DOHH2 (cell line): ENCODE data around the gene SLC39A13.

ENCODE experiments used
- H3F3A ChIP-seq: fragments of 200-600 bp; sonication (generic), shearing (Covaris generic); 2 replicates; pipeline ENCODE4 v1.6.0; 2016; ENCODE audit warnings: antibody characterized with exemption, mild to moderate bottlenecking; ENCODE audit not compliant: control insufficient read depth, insufficient read depth
- H3K27ac ChIP-seq: fragments of 200-600 bp; sonication (generic); 2 replicates; pipeline ENCODE4 v1.5.1; 2014; ENCODE audit warnings: low read depth, mild to moderate bottlenecking, low read length, moderate library complexity
- H3K27me3 ChIP-seq: fragments of 200-600 bp; sonication (generic); 2 replicates; pipeline ENCODE4 v1.6.1; 2014; ENCODE audit warnings: mild to moderate bottlenecking, low read length, mixed read lengths; ENCODE audit not compliant: control insufficient read depth
- H3K36me3 ChIP-seq: fragments of 200-600 bp; sonication (generic); 2 replicates; pipeline ENCODE4 v1.6.1; 2014; ENCODE audit warnings: mild to moderate bottlenecking, low read length, moderate library complexity, mixed read lengths; ENCODE audit not compliant: control insufficient read depth
- H3K4me1 ChIP-seq: fragments of 200-600 bp; sonication (generic); 2 replicates; pipeline ENCODE4 v1.6.1; 2014; ENCODE audit warnings: mild to moderate bottlenecking, low read length, mixed read lengths; ENCODE audit not compliant: control insufficient read depth
- H3K4me2 ChIP-seq: fragments of 200-600 bp; sonication (generic); 2 replicates; pipeline ENCODE4 v1.6.0; 2014; ENCODE audit warnings: mild to moderate bottlenecking, low read length, moderate library complexity
- H3K4me3 ChIP-seq: fragments of 200-600 bp; sonication (generic); 2 replicates; pipeline ENCODE4 v1.5.1; 2014; ENCODE audit warnings: mild to moderate bottlenecking, low read length, mixed read lengths
- H3K79me2 ChIP-seq: fragments of 200-600 bp; sonication (generic); 2 replicates; pipeline ENCODE4 v1.6.1; 2014; ENCODE audit warnings: mild to moderate bottlenecking, low read length, mixed read lengths; ENCODE audit not compliant: control insufficient read depth
- H3K9me2 ChIP-seq: fragments of 200-600 bp; sonication (generic); replicated peaks from 2 replicates; pipeline ENCODE4 v1.6.1; 2014; ENCODE audit warnings: mild to moderate bottlenecking, low read length, mixed read lengths; ENCODE audit not compliant: control insufficient read depth
- H3K9me3 ChIP-seq: fragments of 200-600 bp; sonication (generic); 2 replicates; pipeline ENCODE4 v1.6.1; 2014; ENCODE audit warnings: antibody characterized with exemption, low read length, mixed read lengths; ENCODE audit not compliant: control insufficient read depth, insufficient read depth
- H4K20me1 ChIP-seq: fragments of 200-600 bp; sonication (generic); 2 replicates; pipeline ENCODE4 v1.6.0; 2014; ENCODE audit warnings: low read depth, mild to moderate bottlenecking, antibody characterized with exemption, low read length, moderate library complexity; ENCODE audit not compliant: control insufficient read depth, insufficient read depth
- CTCF ChIP-seq: fragments of 200-600 bp; sonication (generic); IDR thresholded peaks from one replicate; pipeline ENCODE4 v1.5.1; 2014; ENCODE audit warnings: antibody characterized with exemption, mild to moderate bottlenecking, low read depth, low read length; ENCODE audit not compliant: poor library complexity, severe bottlenecking
- EZH2phosphoT487 ChIP-seq: fragments of 200-600 bp; sonication (generic); IDR thresholded peaks from 2 replicates; pipeline ENCODE4 v1.6.1; 2017; ENCODE audit warnings: borderline replicate concordance, mild to moderate bottlenecking, antibody characterized with exemption, low read length, moderate library complexity, mixed read lengths

The SLC39A13 gene

GRCh38 chr11:47398011-47398410 lies 10.4 kb upstream of the SLC39A13 start:
- H3K36me3 ChIP-seq = no peaks in the 10 kb centered on the region
- H3K4me1 ChIP-seq = peaks cover 85% of the 10 kb centered on the region
- H3K9me2 ChIP-seq = no peaks in the 10 kb centered on the region
- no peak overlapping the region for H3K4me2 ChIP-seq
- no peak overlapping the region for H3K4me3 ChIP-seq
- TF ChIP-seq EZH2phosphoT487 (no peak), CTCF (no peak)
- H4K20me1 ChIP-seq = no peaks in the 10 kb centered on the region
- H3F3A ChIP-seq = peaks cover 35% of the 10 kb centered on the region
- H3K9me3 ChIP-seq = no peaks in the 10 kb centered on the region
- no peaks in the 10 kb centered on the region for H3K79me2 ChIP-seq
- H3K27ac ChIP-seq = no peak overlapping the region
- H3K27me3 ChIP-seq = no peaks in the 10 kb centered on the region

DNA sequence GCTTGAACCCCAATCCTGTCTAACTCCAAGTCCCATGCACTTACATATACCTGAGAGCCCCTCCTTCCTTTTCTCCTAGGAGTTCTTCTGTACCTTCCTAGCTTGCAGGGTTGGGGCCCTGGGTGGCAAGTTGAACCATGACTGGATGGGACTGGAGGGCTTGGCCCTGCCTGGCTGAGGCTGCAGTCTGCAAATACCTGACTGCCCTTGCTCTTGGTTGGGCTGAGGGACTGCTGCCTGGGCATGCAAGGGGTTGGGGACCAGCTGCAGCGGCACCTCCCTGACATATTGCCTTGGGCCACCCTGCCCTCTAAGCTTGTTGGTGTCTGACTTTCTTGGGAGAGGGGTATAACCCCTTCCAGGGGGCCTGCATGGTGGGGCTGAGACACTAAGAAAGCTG lies 9.8 kb upstream of the SLC39A13 start:
- Histone ChIP-seq H3K27me3 (no peaks in the 10 kb centered on the region), H3K9me3 (no peaks in the 10 kb centered on the region), H3K4me2 (peak overlapping the region; percentile 88), H3K36me3 (no peaks in the 10 kb centered on the region), H3K27ac (peak overlapping the region; percentile 97), H3K9me2 (no peaks in the 10 kb centered on the region), H3F3A (peaks cover 35% of the 10 kb centered on the region), H3K79me2 (no peaks in the 10 kb centered on the region), H4K20me1 (no peaks in the 10 kb centered on the region), H3K4me3 (peak overlapping the region; percentile 77), H3K4me1 (peaks cover 85% of the 10 kb centered on the region)
- TF ChIP-seq EZH2phosphoT487 (no peak), CTCF (no peak)

DNA sequence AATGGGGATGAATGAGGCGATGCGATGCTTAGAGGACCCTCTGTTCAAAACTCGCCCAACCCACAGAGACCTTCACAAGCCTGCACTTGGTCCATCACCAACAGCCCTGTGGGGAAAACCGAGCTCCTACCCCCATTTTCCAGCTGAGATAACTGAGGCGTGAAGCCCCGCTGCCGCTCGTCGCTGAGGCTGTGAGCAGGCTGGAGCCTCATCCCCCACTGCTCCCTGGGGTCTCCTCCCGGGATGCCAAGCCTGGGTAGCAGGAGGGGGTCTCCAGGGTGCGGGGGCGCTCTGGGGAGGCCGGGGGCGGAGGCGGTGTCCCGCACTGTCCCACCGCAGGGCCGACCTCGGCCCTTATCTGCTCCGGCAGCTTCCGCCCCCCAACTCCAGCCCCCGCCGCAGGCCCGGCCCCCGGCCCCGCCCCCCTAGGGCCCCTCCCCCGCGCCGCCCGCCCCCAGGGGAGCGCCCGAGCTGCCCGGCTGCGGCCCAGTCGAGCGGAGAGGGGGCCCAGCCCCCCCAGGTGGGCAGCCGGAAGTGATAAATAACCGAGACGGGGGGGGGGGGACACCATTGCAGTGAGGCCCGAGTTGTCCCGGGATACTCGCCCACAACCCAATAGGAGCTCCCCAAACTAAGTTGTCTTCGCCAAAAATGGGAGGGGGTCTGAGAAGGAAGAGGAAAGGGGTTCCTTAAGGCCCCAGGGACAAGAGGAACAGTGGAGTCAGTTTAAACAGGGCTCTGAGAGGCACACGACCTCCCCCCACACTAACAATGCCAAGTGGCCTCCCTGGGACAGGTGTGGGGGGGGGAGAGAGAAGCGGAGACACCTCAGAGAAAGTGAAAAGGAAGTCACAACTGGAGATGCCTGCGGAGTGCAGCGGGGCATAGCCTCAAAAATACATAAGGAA lies 8.3 kb upstream of the SLC39A13 start:
- Histone ChIP-seq H4K20me1 (no peaks in the 10 kb centered on the region), H3K79me2 (no peaks in the 10 kb centered on the region), H3K36me3 (no peaks in the 10 kb centered on the region), H3K4me2 (peak overlapping the region; percentile 88), H3K9me2 (no peaks in the 10 kb centered on the region), H3K27ac (peak overlapping the region; percentile 97), H3K9me3 (no peaks in the 10 kb centered on the region), H3K27me3 (no peaks in the 10 kb centered on the region), H3K4me1 (peaks cover 74% of the 10 kb centered on the region), H3F3A (peaks cover 39% of the 10 kb centered on the region), H3K4me3 (peak overlapping the region; percentile 77)
- TF ChIP-seq EZH2phosphoT487 (no peak), CTCF (no peak)
